HG02840 (cell line): Measurements from ENCODE around the gene RAB38.

ENCODE experiments used
- ATAC-seq: cut with Tn5 transposase; IDR thresholded peaks from one replicate; pipeline ENCODE4 v1.9.1; 2021; ENCODE audit warnings: mild to moderate bottlenecking, moderate library complexity, moderate number of reproducible peaks; ENCODE audit not compliant: unreplicated experiment, low FRiP score

Gene RAB38

GRCh38 chr11:88105526-88105925 lies 69.7 kb downstream of the RAB38 start:
- ATAC-seq = no peak

- no peak for ATAC-seq
These were observed 70.8 kb downstream of the RAB38 start for GRCh38 chr11:88104408-88104807.

DNA sequence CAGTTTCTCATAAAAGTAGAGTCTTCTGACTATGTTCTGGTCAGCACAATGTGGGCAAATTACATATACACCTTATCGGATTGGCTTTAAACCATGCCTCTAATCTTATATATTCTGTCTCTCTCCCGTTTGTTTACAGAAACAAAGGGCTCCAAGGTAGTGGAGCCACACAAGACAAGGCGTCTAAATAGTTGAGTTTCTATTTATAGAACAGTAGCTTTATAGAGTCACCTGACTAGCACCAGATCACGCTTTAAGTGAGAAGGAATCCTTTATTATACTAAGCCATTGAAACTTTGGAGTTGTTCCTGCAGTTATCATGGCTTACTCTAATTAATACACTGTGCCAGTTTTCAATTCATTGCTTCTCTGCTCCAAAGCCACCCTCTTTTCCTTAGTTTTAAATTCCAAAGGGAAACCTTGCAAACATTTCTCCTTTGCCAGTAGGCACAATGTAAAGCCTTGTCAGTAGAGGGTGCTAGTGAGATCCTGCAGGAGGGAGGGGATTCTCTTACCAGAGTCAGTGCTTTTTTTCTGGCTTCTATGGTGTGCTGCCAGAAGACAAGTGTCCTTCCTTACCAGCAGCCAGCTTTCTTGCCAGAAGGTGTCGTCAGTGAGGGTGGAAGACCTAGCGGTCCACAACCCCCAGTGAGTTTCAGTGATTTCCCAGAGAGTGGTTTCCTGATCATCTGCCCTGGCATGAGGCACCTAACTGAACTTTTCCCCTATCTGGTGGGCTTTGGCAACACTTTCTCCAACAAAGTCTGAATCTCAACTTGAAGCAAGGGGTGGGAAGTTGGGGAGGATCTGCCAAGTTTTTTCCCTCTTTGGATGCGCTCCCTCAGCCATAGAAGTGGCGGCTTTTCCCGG lies 71.7 kb downstream of the RAB38 start:
- ATAC-seq = peak; percentile 74

DNA sequence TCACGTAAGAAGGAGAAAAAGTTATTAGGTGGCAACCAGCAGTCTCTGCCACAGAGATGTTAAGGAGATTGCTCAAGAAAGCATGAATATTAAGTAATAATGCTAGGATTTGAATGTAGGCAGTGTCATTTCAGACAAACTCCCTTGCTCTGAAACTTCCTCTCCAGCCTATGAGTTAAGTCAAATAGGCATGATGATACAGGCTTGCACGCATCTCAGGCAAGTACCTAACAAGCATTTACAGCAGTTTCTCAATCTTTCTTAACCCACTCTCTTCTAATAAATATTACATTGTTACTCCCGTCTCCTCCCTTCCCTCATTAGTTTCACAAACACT lies 72.7 kb downstream of the RAB38 start:
- ATAC-seq = no peak

DNA sequence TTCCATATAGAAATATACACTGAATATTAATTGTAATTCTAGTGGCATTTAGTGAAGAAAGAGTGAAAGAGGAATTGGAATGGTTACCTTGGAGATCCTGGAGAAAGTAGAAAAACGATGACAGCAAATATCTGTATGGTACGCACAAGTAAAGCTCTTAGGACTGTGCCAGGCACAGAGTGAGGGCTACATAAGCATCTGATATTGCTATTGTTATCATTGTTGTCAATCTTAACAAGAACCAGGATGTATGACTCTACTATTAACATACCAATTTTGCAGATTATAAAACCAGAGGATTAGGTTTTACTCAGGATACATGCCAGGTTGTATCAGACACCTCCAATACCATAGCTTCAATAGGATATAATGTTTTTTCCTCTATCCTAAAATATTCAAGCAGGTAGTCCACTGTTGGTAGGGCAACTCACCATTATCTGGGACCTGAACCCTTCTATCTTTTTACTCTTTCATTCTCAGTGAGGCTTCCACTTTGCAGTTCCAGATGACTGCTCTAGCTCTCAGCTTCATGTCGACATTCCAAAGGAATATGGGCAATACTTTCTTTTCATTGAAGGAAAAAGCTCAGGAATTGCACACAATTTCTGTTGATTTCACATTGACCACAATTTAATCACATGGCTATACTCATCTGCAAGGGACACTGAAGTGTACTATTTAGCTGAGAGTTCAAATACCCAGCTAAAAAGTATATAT lies 73.2 kb downstream of the RAB38 start:
- ATAC-seq = no peak

DNA sequence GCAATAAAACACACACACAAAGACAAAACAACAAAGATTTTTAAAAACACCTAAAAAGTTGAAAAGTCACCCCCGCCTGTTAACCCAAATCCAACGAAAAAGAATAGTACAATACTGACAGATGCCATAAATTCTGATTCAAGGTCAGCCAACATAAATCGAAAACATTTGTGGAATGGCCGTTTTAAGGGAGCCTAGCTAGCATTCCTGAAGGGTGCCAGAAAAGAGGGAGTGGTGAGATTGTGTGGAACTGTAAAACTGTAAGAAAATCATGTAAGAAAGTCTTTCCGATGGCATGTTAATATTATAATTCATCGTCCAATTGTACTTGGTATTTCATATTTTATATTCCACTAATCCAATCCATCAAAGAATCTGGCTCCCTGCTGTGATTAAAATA lies 75.1 kb downstream of the RAB38 start:
- ATAC-seq = no peak

DNA sequence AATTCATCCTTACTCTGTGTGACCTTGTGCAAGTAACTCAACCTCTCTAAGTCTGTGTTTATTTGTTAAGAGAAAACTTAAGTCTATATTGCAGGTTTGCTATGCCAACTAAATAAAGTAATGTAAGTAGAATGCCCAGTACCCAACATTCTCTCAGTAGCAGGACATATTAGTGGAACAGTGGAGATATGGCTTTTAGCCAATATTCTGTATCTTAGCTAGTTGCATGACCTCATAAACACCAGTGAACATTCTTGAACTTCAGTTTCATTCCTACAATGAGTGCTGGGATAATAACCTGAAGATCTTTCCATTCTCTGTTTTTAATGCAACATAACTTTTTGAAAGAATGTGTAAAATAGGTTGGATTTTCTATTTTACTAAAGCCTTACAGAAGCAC lies 77.0 kb downstream of the RAB38 start:
- ATAC-seq = no peak

GRCh38 chr11:88089134-88089533 lies 86.1 kb downstream of the RAB38 start:
- ATAC-seq = no peak

DNA sequence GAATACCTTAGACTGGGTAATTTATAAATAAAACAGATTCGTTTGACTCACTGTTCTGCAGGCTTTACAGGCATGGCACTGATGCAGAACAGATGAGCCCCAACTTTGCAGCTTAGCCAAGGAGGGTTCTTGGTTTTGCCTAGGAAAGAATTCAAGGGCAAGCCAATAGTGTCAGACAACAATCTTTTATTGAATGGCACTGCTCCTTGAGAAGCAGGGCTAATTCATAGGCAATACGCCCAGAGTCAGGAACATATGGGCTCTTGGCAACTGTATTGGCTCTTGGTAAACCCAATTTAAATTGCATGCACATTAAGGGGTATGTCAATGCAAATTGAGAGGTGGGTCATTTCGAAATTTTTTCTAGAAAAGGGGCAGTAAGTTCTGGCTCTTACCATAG lies 87.9 kb downstream of the RAB38 start:
- no peak for ATAC-seq

GRCh38 chr11:88086297-88086696 lies 88.9 kb downstream of the RAB38 start:
- ATAC-seq = no peak

DNA sequence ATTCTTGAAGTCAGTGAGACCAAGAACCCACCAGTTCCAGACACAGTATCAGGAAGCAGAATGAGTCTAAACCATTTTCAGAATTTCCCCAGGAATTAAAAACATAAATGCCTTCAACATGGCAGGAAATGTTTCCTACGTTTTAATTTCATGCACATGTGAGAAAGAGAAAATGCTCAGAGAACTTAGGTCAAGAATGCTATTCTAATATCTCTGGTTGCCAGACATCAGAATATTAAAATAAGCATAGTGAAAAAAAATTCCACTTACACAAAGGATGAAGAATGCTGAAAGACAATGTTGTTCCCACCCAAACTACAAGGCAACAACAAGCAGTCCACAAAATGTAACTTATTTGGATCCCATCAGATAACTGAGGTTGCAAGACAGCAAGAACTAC lies 104.8 kb downstream of the RAB38 start:
- no peak for ATAC-seq

- ATAC-seq = no peak
These were observed 106.2 kb downstream of the RAB38 start for GRCh38 chr11:88068848-88069554.

- ATAC-seq = no peak
These were observed 109.2 kb downstream of the RAB38 start for GRCh38 chr11:88066090-88066489.

DNA sequence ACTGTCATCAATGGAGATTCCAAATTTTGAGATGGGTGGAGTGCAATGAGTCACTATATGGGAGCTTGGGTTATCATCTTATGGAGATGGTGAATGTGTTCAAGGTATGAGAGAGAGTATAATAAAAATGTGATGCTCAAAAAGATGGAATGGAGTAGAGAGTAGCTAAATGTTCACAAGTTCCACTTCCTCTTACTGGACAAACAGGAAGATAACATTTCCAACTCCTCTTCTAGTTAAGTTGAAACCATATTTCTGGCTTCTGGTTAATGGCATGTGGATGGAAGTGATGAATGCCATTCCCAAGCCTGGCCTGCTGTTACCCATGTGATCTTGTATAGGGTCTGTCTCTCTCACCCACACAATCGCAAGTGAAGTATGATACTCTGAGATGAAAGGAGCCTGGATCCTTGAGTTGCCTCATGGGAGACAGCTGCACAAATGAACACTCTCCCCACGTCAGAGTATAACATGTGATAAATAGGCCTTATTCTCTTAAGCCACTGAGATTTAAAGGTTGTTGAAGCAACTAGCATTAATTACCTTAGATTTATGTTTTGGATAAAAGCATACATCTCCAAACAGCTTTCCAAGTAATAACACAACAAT lies 111.0 kb downstream of the RAB38 start:
- ATAC-seq = no peak
